ENCODE measurements around the gene HMGCS2. TPM values are rescaled to one million over a fixed set of nuclear protein-coding genes. Genes with fewer than 3 reads are reported as not detected.

The HMGCS2 gene
- total and polyA plus RNA-seq, 2 donors from 2014 or later: 3.9 to 163 TPM

GRCh38 chr1:119743308-119743707 lies 25.4 kb downstream of the HMGCS2 start:
- H3K27me3 ChIP-seq (ENCODE audit: control insufficient read depth, insufficient read depth, low read length): no peaks in the 10 kb centered on the region
- peaks cover 0 to 36% (median 34%) of the 10 kb centered on the region in 3 donors for H3K4me1 ChIP-seq (ENCODE audit: control insufficient read depth in 2 of 3, insufficient read depth in 2 of 3, low read depth in 1 of 3, low read length in 3 of 3)
- TF ChIP-seq CTCF (IDR thresholded peaks at IDR 0.05; ENCODE audit: borderline replicate concordance, extremely low read depth, insufficient read depth): no peak
- no peak overlapping the region for H3K9ac ChIP-seq (ENCODE audit: low read length in 3 of 3)
- intact Hi-C loops (cut with DNase I): no loop called here
- no peak for FAIRE-seq
- no peak for DNase-seq
- H3K9me3 ChIP-seq (ENCODE audit: control insufficient read depth in 2 of 3, insufficient read depth in 1 of 3, low read length in 3 of 3): no peaks in the 10 kb centered on the region
- no peak overlapping the region for H3K4me3 ChIP-seq (ENCODE audit: low read length in 3 of 3)
- no peaks in the 10 kb centered on the region for H3K36me3 ChIP-seq (ENCODE audit: control insufficient read depth in 2 of 3, insufficient read depth in 3 of 3, low read length in 3 of 3)
- H3K27ac ChIP-seq (ENCODE audit: low read depth in 2 of 2, low read length in 2 of 2): peak overlapping the region; percentile 67 to 70

GRCh38 chr1:119742677-119743076 lies 26.0 kb downstream of the HMGCS2 start:
- no peaks in the 10 kb centered on the region for H3K9me3 ChIP-seq (ENCODE audit: control insufficient read depth in 2 of 3, insufficient read depth in 1 of 3, low read length in 3 of 3)
- TF ChIP-seq CTCF (IDR thresholded peaks at IDR 0.05; ENCODE audit: borderline replicate concordance, extremely low read depth, insufficient read depth): no peak
- FAIRE-seq: no peak
- no peaks in the 10 kb centered on the region for H3K36me3 ChIP-seq (ENCODE audit: control insufficient read depth in 2 of 3, insufficient read depth in 3 of 3, low read length in 3 of 3)
- DNase-seq: peak in 1 of 5 donors; percentile 48
- H3K4me1 ChIP-seq (ENCODE audit: control insufficient read depth in 2 of 3, insufficient read depth in 2 of 3, low read depth in 1 of 3, low read length in 3 of 3): peaks cover 0 to 38% (median 34%) of the 10 kb centered on the region in 3 donors
- H3K27ac ChIP-seq (ENCODE audit: low read depth in 2 of 2, low read length in 2 of 2): peak overlapping the region; percentile 67 to 70
- H3K27me3 ChIP-seq (ENCODE audit: control insufficient read depth, insufficient read depth, low read length): no peaks in the 10 kb centered on the region
- peak overlapping the region in 1 of 3 donors; percentile 36 for H3K9ac ChIP-seq (ENCODE audit: low read length in 3 of 3)
- intact Hi-C loops (cut with DNase I): no loop called here
- H3K4me3 ChIP-seq (ENCODE audit: low read length in 3 of 3): no peak overlapping the region

DNA sequence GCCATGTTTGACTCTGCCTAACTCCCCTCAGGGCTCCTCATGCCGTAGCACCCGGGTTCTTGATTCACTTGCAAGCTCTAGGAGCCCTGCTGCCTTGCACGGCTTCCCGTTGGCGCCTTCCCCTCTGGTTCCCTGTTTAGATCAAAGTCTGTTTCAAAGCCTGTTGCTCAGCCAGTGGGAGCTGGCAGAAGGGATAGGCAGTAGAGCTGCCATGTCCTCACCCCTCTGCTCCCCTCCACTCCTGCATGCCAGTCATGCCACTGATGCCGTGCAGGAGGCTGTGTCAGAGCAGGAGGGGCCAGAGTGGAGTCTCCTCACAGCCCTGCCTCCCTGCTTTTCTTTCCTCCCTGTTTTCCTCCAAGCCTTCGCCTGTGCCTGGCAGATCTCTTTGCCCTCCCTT lies 26.5 kb downstream of the HMGCS2 start:
- Histone ChIP-seq H3K36me3 (ENCODE audit: control insufficient read depth in 2 of 3, insufficient read depth in 3 of 3, low read length in 3 of 3) (no peaks in the 10 kb centered on the region), H3K9me3 (ENCODE audit: control insufficient read depth in 2 of 3, insufficient read depth in 1 of 3, low read length in 3 of 3) (no peaks in the 10 kb centered on the region), H3K4me3 (ENCODE audit: low read length in 3 of 3) (no peak overlapping the region), H3K4me1 (ENCODE audit: control insufficient read depth in 2 of 3, insufficient read depth in 2 of 3, low read depth in 1 of 3, low read length in 3 of 3) (peaks cover 0 to 41% (median 34%) of the 10 kb centered on the region in 3 donors), H3K27ac (ENCODE audit: low read depth in 2 of 2, low read length in 2 of 2) (peak overlapping the region; percentile 67 to 70), H3K9ac (ENCODE audit: low read length in 3 of 3) (no peak overlapping the region), H3K27me3 (ENCODE audit: control insufficient read depth, insufficient read depth, low read length) (no peaks in the 10 kb centered on the region)
- FAIRE-seq (no peak), DNase-seq (peak in 4 of 5 donors; percentile 20 to 64 (median 32))
- TF ChIP-seq CTCF (IDR thresholded peaks at IDR 0.05; ENCODE audit: borderline replicate concordance, extremely low read depth, insufficient read depth): no peak
- intact Hi-C loops (cut with DNase I): no loop called here
